Ovary (tissue), 9 donors: ENCODE measurements around the gene GPR26. TPM values are rescaled to one million over a fixed set of nuclear protein-coding genes. Genes with fewer than 3 reads are reported as not detected.
"Not testable (repeated sequence)": the region's sequence is repeated elsewhere in the genome, so short reads cannot be mapped to it uniquely, and the experiment has no call there.

Experiments used
- DNase-seq, 5 donors: peaks; one replicate each; pipeline ENCODE4 v3.0.0-alpha.2; 2019 to 2020
- H3K27ac ChIP-seq, 2 donors: fragments of 200-600 bp; one replicate each; pipeline versions ENCODE4 v1.5.1 to v1.8.0; 2019 to 2022
- H3K27me3 ChIP-seq: fragments of 200-600 bp; one replicate; pipeline ENCODE4 v1.8.0; 2022
- H3K36me3 ChIP-seq: fragments of 200-600 bp; sonication (generic); one replicate; pipeline ENCODE4 v1.5.1; 2019
- H3K4me1 ChIP-seq: one replicate; pipeline ENCODE4 v1.8.1; 2013; ENCODE audit warnings: mild to moderate bottlenecking, moderate library complexity; ENCODE audit not compliant: insufficient read depth
- H3K4me3 ChIP-seq: fragments of 200-600 bp; sonication (generic); one replicate; pipeline ENCODE4 v1.5.1; 2017
- H3K9me3 ChIP-seq, 2 donors: fragments of 200-600 bp in 1 of 2; sonication (generic) in 1 of 2; one replicate each; pipeline versions ENCODE4 v1.5.1 to v1.8.1; 2013 to 2019; ENCODE audit warnings: mild to moderate bottlenecking in 1 of 2, moderate library complexity in 1 of 2
- CTCF ChIP-seq, 3 donors: fragments of 450-650 bp in 2 of 3; fragments of 200-600 bp in 1 of 3; IDR thresholded peaks; one replicate each; pipeline versions ENCODE4 v1.5.1 to v1.8.0; 2016 to 2022; ENCODE audit warnings: antibody characterized with exemption in 3 of 3, mild to moderate bottlenecking in 1 of 3
- EP300 ChIP-seq: sonication (generic); formaldehyde crosslinking; IDR thresholded peaks from one replicate; pipeline ENCODE4 v1.6.1; 2017; ENCODE audit warnings: antibody characterized with exemption
- POLR2A ChIP-seq: fragments of 450-650 bp; IDR thresholded peaks from one replicate; pipeline ENCODE4 v1.6.1; 2017; ENCODE audit warnings: antibody characterized with exemption, mild to moderate bottlenecking, moderate library complexity
- WGBS, 3 donors: extraction: QIAGEN DNeasy Blood & Tissue Kit in 1 of 3; methylation state at CpG; one replicate each; pipeline versions ENCODE4 v1.1.5 to v1.1.7; 2013 to 2017; 5-methylcytosine and 5-hydroxymethylcytosine counted together
- intact Hi-C, 4 donors: fragments of 100-400 bp; cut with DNase I; formaldehyde crosslinking; loops; one replicate each; pipeline versions ENCODE4 v1.11.0 to v1.15.1; 2022 to 2023
- polyA plus RNA-seq, 2 donors: library from polyadenylated mRNA; stranded (reverse); fragments of 200-250 nt in 1 of 2; fragments of 350-450 nt in 1 of 2; fragmentation: Illumina TruSeq in 1 of 2; extraction: RNeasy Lipid Tissue Mini Kit (QIAGEN cat#74804) in 1 of 2; gene quantifications; one replicate each; pipeline ENCODE4 v1.2.3, GENCODE V29; 2013 to 2014
- total RNA-seq, 7 donors: library from RNA; depleted of rRNA in 2 of 7; stranded (reverse); fragments of >200 nt in 2 of 7; fragmentation: NEBNext Ultra II Directional in 3 of 7; extraction: Animal tissue kit (Norgen Biotek cat#: 25700) in 3 of 7; gene quantifications; one replicate each; pipeline versions ENCODE4 v1.1.0 to v1.2.4, GENCODE V29; 2016 to 2023
- donor health status: DM: no; HTN: no; CAD: no; lungs with moderate emphysema.
- donor health status: DM: no; HTN: no; CAD: no.
- donor health status: Bipolar disorder and iron deficiency.
- donor health status: DM: yes; HTN: yes; CAD: no.
- donor health status: DM: no; HTN: no; CAD: no.
- donor health status: DM: yes; HTN: yes; CAD: no.

GPR26 gene
- total and polyA plus RNA-seq, 9 donors, result not detected

- intact Hi-C loops, result no loop called here
- Histone ChIP-seq H3K36me3 (no peaks in the 10 kb centered on the region), H3K27me3 (no peaks in the 10 kb centered on the region), H3K9me3 (no peaks in the 10 kb centered on the region), H3K4me1 (no peaks in the 10 kb centered on the region), H3K27ac (no peak overlapping the region), H3K4me3 (no peak overlapping the region)
- WGBS, 3 donors, result 89% methylated on average over 12 of the region's 12 CpGs
- TF ChIP-seq POLR2A (no peak), EP300 (no peak), CTCF (IDR thresholded peaks at IDR 0.05) (no peak)
- DNase-seq, result no peak
Measured at GRCh38 chr10:123724747-123725146, 58.6 kb downstream of the GPR26 start.

- intact Hi-C loops, result no loop called here
- H3K36me3 ChIP-seq, result no peaks in the 10 kb centered on the region
Measured at GRCh38 chr10:123726381-123726780, 60.2 kb downstream of the GPR26 start.

DNA sequence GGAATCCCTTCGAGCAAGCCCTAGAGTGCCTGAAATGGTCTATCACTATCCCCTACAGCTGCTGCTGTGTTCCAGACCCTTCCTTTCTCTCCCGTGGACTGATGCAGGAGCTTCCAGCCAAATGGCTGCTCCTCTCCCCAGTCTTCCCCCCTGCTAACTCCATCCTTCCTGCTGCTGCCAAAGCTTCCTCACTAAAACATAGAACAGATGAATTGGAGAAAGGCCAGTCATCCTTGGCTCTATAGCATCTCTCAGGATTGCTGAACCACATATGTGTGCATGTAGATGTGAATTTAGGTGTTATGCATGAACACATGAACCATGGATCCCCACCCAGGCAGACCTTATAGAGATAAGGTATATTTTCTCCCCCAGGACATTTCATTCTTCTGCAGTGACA is 60.7 kb downstream of the GPR26 start:
- intact Hi-C loops, result no loop called here
- Histone ChIP-seq H3K4me3 (no peak overlapping the region), H3K9me3 (peaks cover 0 to 2% of the 10 kb centered on the region in 2 donors), H3K27me3 (no peaks in the 10 kb centered on the region), H3K4me1 (no peaks in the 10 kb centered on the region), H3K36me3 (no peaks in the 10 kb centered on the region), H3K27ac (no peak overlapping the region)
- DNase-seq, result no peak
- WGBS, 3 donors, result 51 to 63% (median 61%) methylated on average over 2 of the region's 2 CpGs
- TF ChIP-seq EP300 (no peak), POLR2A (no peak), CTCF (IDR thresholded peaks at IDR 0.05) (no peak)

More at GRCh38 chr10:123726381-123726780, 60.2 kb downstream of the GPR26 start:
- H3K4me1 ChIP-seq, result no peaks in the 10 kb centered on the region
- TF ChIP-seq CTCF (IDR thresholded peaks at IDR 0.05), result no peak
- TF ChIP-seq EP300, result no peak
- no peak for TF ChIP-seq POLR2A
- peaks cover 0 to 2% of the 10 kb centered on the region in 2 donors for H3K9me3 ChIP-seq
- H3K27me3 ChIP-seq, result no peaks in the 10 kb centered on the region
- DNase-seq, result no peak
- no peak overlapping the region for H3K27ac ChIP-seq
- no peak overlapping the region for H3K4me3 ChIP-seq
- WGBS, 3 donors, result 31 to 65% (median 38%) methylated on average over 3 of the region's 3 CpGs

- H3K4me3 ChIP-seq, result no peak overlapping the region
- peaks cover 0 to 2% of the 10 kb centered on the region in 2 donors for H3K9me3 ChIP-seq
- no peaks in the 10 kb centered on the region for H3K4me1 ChIP-seq
- H3K27me3 ChIP-seq, result no peaks in the 10 kb centered on the region
- 70 to 78% (median 73%) methylated on average over 6 of the region's 6 CpGs for WGBS, 3 donors
- TF ChIP-seq POLR2A (no peak), EP300 (no peak), CTCF (IDR thresholded peaks at IDR 0.05) (no peak)
- intact Hi-C loops, result no loop called here
- no peak for DNase-seq
- no peaks in the 10 kb centered on the region for H3K36me3 ChIP-seq
- no peak overlapping the region for H3K27ac ChIP-seq
Measured at GRCh38 chr10:123729523-123729922, 63.4 kb downstream of the GPR26 start.

GRCh38 chr10:123736917-123737316 is 70.8 kb downstream of the GPR26 start:
- H3K27ac ChIP-seq, H3K4me1 ChIP-seq, H3K9me3 ChIP-seq, H3K4me3 ChIP-seq, DNase-seq, H3K36me3 ChIP-seq, intact Hi-C loops, H3K27me3 ChIP-seq: not testable (repeated sequence)
- 61 to 93% (median 88%) methylated on average over 4 of the region's 4 CpGs for WGBS, 3 donors
